PC-3 (cell line): Measurements from ENCODE around the gene NKAIN2. TPM values are rescaled to one million over a fixed set of nuclear protein-coding genes. Genes with fewer than 3 reads are reported as not detected.
A peak's percentile ranks its signal among the peaks of the same experiment; 100 is the strongest.

Experiments used
- ATAC-seq: fragments of 200-7000 bp; cut with Tn5 transposase; 2 replicates; pipeline ENCODE4 v1.9.1; 2020; ENCODE audit warnings: mild to moderate bottlenecking, moderate library complexity
- BruUV-seq: library from RNA; stranded (reverse); fragments of 400-500 nt; replicated peaks from 2 replicates; lab custom pipeline; 2021; lab: Mats Ljungman, UMichigan
- CTCF ChIA-PET: fragments of 300-600 bp; sonication (Branson Sonifier 250); formaldehyde crosslinking; loops from one replicate; lab custom pipeline; 2022; ENCODE audit warnings: antibody characterized with exemption; lab: Charles Lee
- POLR2A ChIA-PET: fragments of 300-600 bp; sonication (Branson Sonifier 250); formaldehyde crosslinking; loops from one replicate; lab custom pipeline; 2022; ENCODE audit warnings: antibody characterized with exemption; ENCODE audit not compliant: unreplicated experiment; lab: Charles Lee
- DNase-seq: peaks from one replicate; pipeline ENCODE4 v3.0.0-alpha.2; 2015
- H2AFZ ChIP-seq: fragments of 300-600 bp; sonication (generic); 2 replicates; pipeline ENCODE4 v1.6.0; 2016; ENCODE audit warnings: antibody characterized with exemption, low read length
- H3F3A ChIP-seq: fragments of 300-600 bp; sonication (generic); one replicate; pipeline ENCODE4 v1.6.0; 2017; ENCODE audit warnings: antibody characterized with exemption, low read length, control low read depth, mild to moderate bottlenecking; ENCODE audit not compliant: unreplicated experiment
- H3K27ac ChIP-seq: fragments of 300-600 bp; sonication (generic); 2 replicates; pipeline ENCODE4 v1.5.1; 2016; ENCODE audit warnings: mild to moderate bottlenecking, low read length
- H3K27me3 ChIP-seq: fragments of 300-600 bp; sonication (generic); 2 replicates; pipeline ENCODE4 v1.6.1; 2016; ENCODE audit warnings: low read length, mixed read lengths
- H3K36me3 ChIP-seq: fragments of 300-600 bp; sonication (generic); 2 replicates; pipeline ENCODE4 v1.6.1; 2016; ENCODE audit warnings: low read depth, mixed run types, low read length, mixed read lengths
- H3K4me1 ChIP-seq: fragments of 300-600 bp; sonication (generic); 2 replicates; pipeline ENCODE4 v1.5.1; 2016; ENCODE audit warnings: low read length; ENCODE audit not compliant: insufficient read depth
- H3K4me2 ChIP-seq: fragments of 300-600 bp; sonication (generic); 2 replicates; pipeline ENCODE4 v1.6.0; 2016; ENCODE audit warnings: low read length
- H3K4me3 ChIP-seq: fragments of 300-600 bp; sonication (generic); 2 replicates; pipeline ENCODE4 v1.5.1; 2016; ENCODE audit warnings: mild to moderate bottlenecking, low read length, mixed read lengths
- H3K79me2 ChIP-seq: fragments of 300-600 bp; sonication (generic); 2 replicates; pipeline ENCODE4 v1.6.1; 2017; ENCODE audit warnings: low read length, mixed read lengths
- H3K9ac ChIP-seq: fragments of 300-600 bp; sonication (generic); 2 replicates; pipeline ENCODE4 v1.6.0; 2016; ENCODE audit warnings: mild to moderate bottlenecking, low read length
- H3K9me2 ChIP-seq: fragments of 300-600 bp; sonication (generic); replicated peaks from 2 replicates; pipeline ENCODE4 v1.6.1; 2016; ENCODE audit warnings: mixed run types, low read length, mixed read lengths
- H3K9me3 ChIP-seq: fragments of 300-600 bp; sonication (generic); 2 replicates; pipeline ENCODE4 v1.6.1; 2016; ENCODE audit warnings: low read length, mixed read lengths
- H4K20me1 ChIP-seq: fragments of 300-600 bp; sonication (generic); 2 replicates; pipeline ENCODE4 v1.6.1; 2016; ENCODE audit warnings: low read length, mixed read lengths
- CTCF ChIP-seq: fragments of 300-600 bp; sonication (generic); conservative IDR thresholded peaks from 2 replicates; pipeline ENCODE4 v1.5.1; 2017; ENCODE audit warnings: antibody characterized with exemption, low read depth, mild to moderate bottlenecking, low read length
- EZH2 ChIP-seq: fragments of 300-600 bp; sonication (generic); IDR thresholded peaks from one replicate; pipeline ENCODE4 v1.6.1; 2017; ENCODE audit warnings: antibody characterized with exemption, mild to moderate bottlenecking, low read length; ENCODE audit not compliant: unreplicated experiment
- EZH2phosphoT487 ChIP-seq: fragments of 300-600 bp; sonication (generic); IDR thresholded peaks from 2 replicates; pipeline ENCODE4 v1.6.1; 2018; ENCODE audit warnings: mild to moderate bottlenecking, antibody characterized with exemption, low read length, borderline replicate concordance
- intact Hi-C: fragments of 100-400 bp; cut with micrococcal nuclease; formaldehyde crosslinking; loops from 2 replicates; pipeline ENCODE4 v1.9.0; 2023
- total RNA-seq: library from RNA; depleted of rRNA; stranded (reverse); fragments of >200 nt; gene quantifications from 2 replicates; pipeline ENCODE4 v1.2.3, GENCODE V29; 2014

Gene NKAIN2
- total RNA-seq, 1 experiment from 2014 or later, result not detected

- intact Hi-C loops, result no loop called here
- Histone ChIP-seq H3K9ac (no peak overlapping the region), H2AFZ (no peak overlapping the region), H3K36me3 (no peaks in the 10 kb centered on the region), H3K9me3 (no peaks in the 10 kb centered on the region), H3K9me2 (no peaks in the 10 kb centered on the region), H3K27me3 (no peaks in the 10 kb centered on the region), H3F3A (no peaks in the 10 kb centered on the region), H3K4me1 (no peaks in the 10 kb centered on the region), H3K79me2 (no peaks in the 10 kb centered on the region), H4K20me1 (no peaks in the 10 kb centered on the region), H3K4me2 (no peak overlapping the region), H3K4me3 (no peak overlapping the region), H3K27ac (no peak overlapping the region)
- no TSS peak for BruUV-seq
- DNase-seq (no peak), ATAC-seq (no peak)
- CTCF ChIA-PET, result no interaction called here
- POLR2A ChIA-PET, result no interaction called here
- TF ChIP-seq EZH2 (no peak), CTCF (no peak), EZH2phosphoT487 (no peak)
These were observed 585.5 kb downstream of the NKAIN2 start for GRCh38 chr6:124389127-124389526.

- ChIA-PET CTCF (no interaction called here), POLR2A (no interaction called here)
- no TSS peak for BruUV-seq
- Histone ChIP-seq H3K36me3 (no peaks in the 10 kb centered on the region), H3K9me2 (no peaks in the 10 kb centered on the region), H3K79me2 (no peaks in the 10 kb centered on the region), H3K4me1 (no peaks in the 10 kb centered on the region), H4K20me1 (no peaks in the 10 kb centered on the region), H3K9ac (no peak overlapping the region), H3F3A (no peaks in the 10 kb centered on the region), H3K4me3 (no peak overlapping the region), H3K9me3 (no peaks in the 10 kb centered on the region), H3K27me3 (no peaks in the 10 kb centered on the region), H2AFZ (no peak overlapping the region), H3K4me2 (no peak overlapping the region), H3K27ac (no peak overlapping the region)
- peak; percentile 27 for DNase-seq
- intact Hi-C loops, result no loop called here
- ATAC-seq, result no peak
- TF ChIP-seq CTCF (no peak), EZH2phosphoT487 (no peak), EZH2 (no peak)
These were observed 589.9 kb downstream of the NKAIN2 start for GRCh38 chr6:124393536-124393935.

- no peak overlapping the region for H3K4me3 ChIP-seq
- no peaks in the 10 kb centered on the region for H3K4me1 ChIP-seq
- H3K9me3 ChIP-seq, result no peaks in the 10 kb centered on the region
- no peaks in the 10 kb centered on the region for H4K20me1 ChIP-seq
- TF ChIP-seq EZH2 (no peak), EZH2phosphoT487 (no peak), CTCF (no peak)
- no peak overlapping the region for H3K9ac ChIP-seq
- intact Hi-C loops, result no loop called here
- no peaks in the 10 kb centered on the region for H3K27me3 ChIP-seq
- H3K36me3 ChIP-seq, result no peaks in the 10 kb centered on the region
- H3K27ac ChIP-seq, result no peak overlapping the region
- H3F3A ChIP-seq, result no peaks in the 10 kb centered on the region
- no peaks in the 10 kb centered on the region for H3K9me2 ChIP-seq
- POLR2A ChIA-PET, result no interaction called here
- H2AFZ ChIP-seq, result no peak overlapping the region
- CTCF ChIA-PET, result no interaction called here
- H3K4me2 ChIP-seq, result no peak overlapping the region
- H3K79me2 ChIP-seq, result no peaks in the 10 kb centered on the region
- BruUV-seq, result no TSS peak
- no peak for DNase-seq
- no peak for ATAC-seq
These were observed 592.7 kb downstream of the NKAIN2 start for GRCh38 chr6:124396361-124396760.
